Inflammatory macrophage treated with lipopolysaccharide for 1 hour (primary cell): ENCODE data around the gene ROS1.

Source experiments
- DNase-seq, 2 donors: peaks; one replicate each; pipeline ENCODE4 v3.0.0-alpha.2; 2020 to 2022

ROS1 gene

DNA sequence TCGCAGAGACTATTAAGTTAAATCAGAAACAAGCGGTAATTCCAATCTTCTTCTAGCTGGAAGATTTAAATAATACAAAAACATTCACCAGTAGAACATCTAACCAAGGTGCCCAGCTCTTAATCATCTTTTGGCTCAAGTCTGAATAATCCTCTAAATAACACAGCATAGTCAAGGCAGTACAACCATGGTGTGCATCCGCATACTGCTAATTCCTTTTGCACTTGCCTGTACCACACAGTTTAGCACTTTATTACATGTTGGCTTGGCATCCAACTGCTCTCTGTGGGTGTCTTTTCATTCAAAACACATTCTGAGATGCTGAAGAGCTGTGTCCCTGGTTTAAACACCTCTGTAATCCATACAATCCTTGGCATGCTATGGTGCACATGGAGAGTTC, 118.1 kb downstream of the ROS1 start:
- DNase-seq, result no peak

DNA sequence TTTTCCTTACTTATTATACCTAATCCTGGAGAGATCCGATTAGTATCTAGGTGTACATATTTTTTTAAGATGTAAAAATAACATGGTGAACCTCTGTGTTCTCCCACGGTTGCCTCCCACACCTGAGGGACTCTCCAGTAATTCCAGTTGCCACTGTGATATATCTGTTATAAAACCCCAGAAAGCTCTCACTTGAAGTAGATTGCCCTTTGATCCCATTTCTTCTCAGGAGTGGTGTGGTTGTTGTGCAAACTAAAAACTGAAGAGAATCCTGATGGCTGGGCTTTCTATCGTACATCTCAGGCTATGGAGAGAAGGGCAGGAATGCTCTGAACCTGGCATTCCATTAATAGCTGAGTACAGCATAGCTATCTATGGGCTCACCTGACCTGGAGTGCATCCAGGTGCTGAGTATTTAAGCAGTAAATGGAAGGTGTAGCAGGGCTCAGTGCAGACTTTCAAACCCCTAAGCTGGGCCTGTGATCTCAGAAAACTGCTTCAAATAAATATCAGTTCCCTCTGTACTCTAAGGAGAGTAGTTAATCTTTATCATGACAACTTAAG, 119.4 kb downstream of the ROS1 start:
- no peak for DNase-seq

DNA sequence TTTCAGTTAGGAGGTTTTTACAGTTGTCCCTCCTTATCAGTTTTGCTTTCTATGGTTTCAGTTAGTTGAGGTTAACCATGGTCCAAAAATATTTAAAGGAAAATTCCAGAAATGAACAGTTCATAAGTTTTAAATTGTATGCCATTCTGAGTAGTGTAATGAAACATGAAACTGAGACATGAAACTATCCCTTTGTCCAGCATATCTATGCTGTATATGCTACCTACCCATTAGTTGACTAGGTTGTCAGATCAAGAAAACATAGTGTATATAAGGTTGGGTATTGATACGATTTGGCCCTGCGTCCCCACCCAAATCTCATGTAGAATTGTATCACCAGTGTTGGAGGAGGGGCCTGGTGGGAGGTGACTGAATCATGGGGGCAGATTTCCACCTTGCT, 121.3 kb downstream of the ROS1 start:
- DNase-seq, result no peak

DNA sequence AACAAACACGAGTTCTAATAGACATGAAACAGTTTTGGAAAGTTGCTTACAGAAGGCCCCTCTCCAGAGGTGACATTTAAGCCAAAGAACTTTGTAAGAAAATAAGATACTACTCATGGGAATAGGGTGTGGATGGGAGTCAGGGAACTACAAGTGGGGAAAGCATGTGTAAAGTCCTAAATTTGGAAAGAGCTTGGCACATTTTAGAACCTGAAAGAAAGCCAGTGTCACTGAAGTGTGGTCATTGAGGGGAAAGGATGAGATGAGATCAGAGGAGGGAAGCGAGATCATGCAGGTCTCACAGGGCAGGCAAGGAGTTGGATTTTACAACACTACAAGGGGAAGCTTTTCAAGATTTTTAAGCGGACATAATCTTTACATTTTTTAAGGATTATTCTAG, 122.4 kb downstream of the ROS1 start:
- no peak for DNase-seq

DNA sequence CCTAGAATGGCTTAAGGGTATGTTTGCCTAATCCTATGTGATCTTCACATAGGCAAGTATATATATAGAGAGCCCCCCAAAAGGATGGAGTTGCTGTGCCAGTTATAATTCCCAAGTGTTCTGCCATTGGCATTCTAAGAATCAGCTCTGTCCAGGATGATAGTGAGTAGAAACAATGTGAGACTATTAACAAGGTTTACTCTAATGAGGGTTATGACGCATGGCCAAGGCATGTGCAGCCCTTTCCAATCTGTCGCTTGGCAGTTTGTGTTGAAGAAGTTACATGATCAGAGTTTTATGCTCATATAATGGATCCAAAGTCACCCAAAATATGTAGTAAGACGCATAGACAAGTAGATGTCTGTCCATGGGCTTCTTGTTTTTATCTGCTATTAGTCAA, 126.8 kb downstream of the ROS1 start:
- no peak for DNase-seq

DNA sequence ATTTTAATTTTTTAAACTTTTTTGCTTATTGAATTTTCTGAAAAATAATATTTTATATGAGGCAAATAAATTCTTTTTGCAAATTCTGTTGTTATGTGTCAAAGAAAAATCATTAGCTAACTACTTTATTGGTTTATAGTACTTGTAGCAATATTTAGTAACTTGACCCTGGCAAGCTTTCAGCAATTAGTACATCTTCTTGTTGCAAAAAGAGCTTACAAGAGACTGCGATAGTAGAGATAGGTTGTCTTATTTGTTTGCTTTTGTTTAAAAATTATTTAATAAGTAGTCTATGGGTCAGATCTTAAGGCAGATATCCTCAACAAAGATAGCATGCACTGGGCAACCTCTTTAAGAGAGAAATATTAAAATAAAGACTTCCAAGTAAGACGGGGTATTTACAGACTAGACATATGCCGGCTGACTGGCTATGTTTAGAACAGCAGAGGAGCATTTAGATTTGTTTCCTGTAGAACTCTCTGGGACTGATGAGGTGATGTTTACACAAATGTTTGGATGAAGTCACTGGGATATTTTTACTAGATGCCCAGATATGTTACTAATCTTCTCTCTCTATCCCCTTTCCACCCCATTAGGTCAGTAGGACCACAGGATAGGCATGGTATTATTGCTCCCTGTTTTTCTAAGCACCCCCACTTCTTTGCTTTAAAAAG, 135.4 kb downstream of the ROS1 start:
- no peak for DNase-seq

DNA sequence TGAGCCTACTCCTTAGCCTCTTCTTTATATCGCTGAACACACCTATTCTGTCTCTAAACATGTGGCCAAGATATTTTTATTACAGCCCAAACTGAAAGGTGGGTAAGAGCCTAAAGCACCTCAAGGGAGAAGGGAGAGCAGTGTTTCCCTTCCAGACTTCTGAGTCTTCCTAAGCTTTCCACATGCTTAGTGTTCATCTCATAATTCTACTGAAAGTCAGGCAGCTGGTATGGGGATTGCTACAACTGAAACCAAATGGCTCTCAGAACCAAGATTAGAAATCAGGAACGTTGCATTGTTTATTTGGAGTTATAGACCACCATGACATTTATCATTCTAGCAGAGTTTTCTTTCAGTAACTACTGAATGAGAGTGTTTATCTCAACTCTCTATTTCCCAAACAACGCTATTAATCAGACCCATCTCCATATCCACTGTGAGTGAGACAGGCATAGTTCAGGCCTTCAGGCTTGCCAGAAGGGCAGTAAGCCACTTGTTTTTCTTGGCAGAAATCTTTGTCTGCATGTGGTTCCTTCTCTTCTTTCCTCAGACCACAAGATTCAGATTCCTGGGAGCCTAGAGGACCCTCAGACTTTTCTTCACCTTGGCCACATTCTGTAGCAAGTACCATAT, 137.5 kb downstream of the ROS1 start:
- no peak for DNase-seq

DNA sequence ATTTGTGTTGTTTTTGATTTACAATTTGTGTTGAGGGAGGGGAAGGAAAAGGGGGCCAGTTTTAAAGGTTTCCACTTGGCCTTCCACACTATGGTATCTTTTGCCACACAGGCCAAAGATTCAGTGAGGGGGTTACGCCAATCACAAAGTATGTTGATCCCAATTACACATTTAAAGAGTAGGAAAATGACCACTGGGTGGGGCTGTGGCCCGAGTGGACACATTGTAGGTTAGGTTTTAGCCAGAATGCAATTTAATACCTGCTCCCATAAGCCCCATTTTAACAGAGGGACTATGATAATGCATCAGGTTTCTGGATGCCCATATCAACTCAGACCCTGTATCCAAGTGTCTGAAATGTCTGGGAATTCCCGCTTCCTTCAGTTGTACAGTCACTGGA, 144.8 kb downstream of the ROS1 start:
- no peak for DNase-seq

DNA sequence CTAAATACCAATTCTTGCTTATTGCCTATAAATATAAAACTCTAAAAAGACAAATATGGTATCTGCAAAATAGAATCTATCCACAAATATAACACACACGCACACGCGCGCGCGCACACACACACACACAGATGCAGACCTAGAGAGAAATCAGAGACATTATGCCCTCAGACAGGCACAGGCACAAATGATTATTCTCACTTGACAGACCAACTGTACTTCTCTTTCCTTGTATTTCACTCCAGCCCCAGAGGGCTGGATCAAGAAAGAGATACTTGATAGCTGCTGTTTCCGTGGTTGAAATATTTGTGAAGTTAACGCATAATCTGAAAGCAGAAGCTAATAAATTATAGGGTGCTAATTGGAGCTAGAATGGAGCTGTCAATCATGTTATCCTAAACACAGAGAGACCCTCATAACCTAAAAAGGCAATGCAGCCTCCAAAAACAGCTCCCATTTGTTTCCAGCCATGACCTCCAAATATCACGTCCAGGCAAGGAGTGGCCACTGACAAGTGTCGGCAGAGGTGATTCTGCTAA, 148.9 kb downstream of the ROS1 start:
- no peak for DNase-seq

DNA sequence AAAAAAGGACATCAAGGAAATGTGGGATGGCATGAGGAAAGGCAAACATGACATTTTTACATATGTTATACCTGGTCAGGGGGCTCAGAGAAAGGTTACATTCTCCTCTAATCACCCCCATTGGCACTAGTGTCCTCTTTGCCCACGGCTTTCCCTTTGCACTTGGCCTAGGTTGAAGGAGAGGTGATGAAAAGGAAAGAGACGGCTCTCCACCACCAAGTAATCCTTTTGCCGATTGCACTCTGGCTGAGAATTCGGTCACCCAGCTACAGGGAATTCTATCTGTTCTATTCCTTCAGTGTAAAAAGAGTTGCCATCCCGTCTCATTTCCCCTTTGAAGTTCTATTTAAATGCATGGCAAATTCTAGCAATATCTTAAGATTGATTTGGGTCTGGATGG, 150.0 kb downstream of the ROS1 start:
- no peak for DNase-seq

DNA sequence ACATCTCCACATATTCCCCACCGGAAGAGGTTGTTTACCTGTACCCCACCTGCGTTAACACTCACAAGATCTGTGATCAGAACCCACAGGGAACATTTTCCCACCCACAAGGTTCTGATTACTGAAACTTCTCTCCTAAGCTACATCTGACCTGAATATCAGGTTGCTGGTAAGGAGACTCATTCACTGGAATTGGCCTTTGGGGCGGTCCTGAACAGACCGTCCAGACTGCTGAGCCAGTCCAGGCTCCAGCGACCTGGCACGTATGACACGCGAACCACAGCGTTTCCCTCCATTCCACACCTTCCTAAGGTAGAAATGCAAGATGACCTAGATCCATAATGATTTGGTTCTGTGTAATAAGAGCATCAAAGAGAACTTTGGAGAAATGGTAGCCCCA, 150.5 kb downstream of the ROS1 start:
- DNase-seq, result no peak

DNA sequence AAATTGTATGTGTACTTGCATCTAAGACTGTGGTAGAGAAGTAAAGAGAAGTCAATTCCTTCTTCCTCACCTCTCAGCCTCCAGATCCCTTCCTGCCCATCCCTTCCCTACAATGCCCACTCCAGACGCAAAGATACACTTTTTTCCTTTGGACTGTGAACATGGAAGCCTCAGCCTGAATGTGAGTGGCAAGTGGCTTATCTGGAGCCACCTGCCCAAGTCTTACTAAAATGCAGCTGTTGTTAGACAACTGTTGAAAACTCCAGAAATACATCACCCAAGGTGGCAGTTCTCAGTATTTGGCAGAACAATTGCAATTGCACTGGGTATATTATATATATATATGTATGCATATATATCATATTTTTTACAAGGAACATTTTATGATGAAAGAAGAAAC, 152.9 kb downstream of the ROS1 start:
- DNase-seq, result no peak

DNA sequence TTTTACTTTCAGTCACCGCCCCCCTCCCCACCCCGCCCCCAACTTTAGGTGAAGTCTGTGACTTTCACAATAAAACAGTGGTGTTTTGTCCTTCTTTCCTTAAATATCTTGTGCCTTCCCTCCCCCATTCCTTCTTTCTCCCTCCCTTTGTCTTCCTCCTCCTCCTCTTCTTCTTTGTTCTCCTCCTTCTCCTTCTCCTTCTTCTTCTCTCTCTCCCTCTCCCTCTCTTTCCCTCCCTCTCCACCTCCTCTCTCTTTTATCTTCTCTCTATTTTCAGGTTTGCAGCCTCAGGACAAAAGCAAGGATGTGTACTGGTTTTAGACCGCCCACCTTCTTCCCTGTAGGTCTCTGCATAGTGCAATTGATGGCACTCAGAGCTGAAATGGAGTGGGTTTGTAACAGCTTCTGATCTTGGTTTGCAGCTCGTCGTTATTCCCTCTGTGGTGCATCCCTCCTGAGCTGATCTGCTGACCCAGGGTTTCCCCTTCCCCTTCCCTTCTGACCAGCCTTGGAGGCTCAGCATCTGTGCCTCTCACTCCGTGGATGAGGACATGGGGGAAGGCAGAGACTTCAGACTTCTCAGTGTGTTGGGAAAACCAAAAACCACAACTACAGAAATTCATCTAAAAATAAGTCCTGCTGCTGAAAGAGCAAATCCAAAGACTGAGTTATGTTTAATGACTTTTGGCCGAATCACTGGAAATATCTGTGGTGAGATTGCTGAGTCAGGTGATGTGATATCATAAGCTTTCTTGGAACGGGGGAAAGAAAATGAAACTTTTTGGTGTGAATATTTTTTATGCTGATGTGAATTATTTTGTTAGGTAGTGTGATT, 153.5 kb downstream of the ROS1 start:
- DNase-seq, result no peak

DNA sequence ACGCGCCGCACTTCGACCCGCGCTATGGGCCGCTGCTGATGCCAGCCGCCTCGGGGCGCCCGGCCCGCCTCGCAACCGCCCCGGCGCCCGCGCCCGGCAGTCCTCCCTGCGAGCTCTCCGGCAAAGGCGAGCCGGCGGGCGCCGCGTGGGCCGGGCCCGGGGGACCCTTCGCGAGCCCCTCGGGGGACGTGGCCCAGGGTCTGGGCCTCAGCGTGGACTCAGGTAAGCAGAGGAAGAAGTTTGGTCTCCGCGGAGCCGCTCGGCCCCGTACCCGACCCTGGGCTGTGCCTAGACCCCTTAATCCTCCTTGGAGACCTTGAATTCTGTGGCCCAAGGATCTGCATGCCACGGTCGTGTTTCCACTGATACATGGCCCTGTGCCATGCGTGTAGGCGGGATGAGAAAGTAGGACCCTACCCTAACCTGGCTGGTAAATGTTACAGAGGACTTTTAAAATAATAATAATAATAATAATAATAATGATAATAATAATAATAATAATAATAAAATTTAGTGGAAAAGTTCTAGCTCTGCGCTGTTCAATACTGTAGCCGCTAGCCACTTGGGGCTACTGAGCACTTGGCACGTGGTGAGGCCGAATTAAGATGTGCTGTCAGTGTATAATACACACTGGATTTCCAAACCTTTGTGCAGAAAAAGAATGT, 154.8 kb downstream of the ROS1 start:
- no peak for DNase-seq

DNA sequence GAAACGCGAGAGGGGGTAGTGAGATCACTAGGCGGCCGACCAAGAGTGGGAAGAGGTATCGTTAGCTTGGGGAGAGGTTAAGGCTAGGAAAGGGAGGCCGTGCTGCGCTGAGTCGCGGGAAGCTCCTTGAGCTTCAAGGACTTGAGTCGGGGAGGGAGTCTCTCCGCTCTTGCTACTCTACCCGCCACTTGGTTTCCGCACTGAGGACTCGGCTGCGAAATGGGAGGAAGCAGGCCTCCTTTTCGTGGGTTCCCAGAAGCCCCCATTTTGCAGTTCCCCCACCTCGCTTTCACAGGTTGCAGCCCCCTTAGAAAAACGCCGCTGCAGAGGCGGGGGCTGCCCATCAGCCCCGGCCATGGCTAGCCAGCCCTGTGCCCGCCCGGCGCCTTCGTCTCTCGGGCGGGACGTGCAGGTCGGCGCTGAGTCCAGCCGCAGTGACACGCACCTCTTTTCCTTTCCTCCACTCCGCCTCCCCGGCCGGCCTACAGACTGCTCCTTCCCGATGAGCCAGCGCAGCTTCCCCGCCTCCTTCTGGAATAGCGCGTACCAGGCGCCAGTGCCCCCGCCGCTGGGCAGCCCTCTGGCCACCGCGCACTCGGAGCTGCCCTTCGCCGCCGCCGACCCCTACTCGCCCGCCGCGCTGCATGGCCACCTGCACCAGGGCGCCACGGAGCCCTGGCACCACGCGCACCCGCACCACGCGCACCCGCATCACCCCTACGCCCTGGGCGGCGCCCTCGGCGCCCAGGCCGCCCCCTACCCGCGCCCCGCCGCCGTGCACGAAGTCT, 155.5 kb downstream of the ROS1 start:
- no peak for DNase-seq

DNA sequence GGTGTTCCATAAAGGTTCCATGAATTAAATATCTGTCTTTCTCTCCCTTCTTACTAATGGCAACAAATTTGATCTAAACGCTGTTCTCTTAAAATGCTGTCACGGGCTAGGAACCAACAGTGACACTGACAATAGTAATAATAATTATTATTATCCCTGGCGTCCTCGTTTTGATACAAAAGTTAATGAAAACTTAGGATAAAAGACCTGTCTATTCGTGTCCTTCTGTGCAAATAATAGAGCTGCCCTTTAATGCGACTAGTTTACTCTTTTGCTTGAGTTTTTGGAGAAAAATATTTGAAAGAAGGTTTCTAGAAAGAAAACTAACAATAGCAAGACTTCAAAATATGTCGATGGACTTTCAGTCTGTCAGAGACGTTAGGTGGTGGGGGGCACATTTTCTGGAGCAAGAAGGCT, 156.1 kb downstream of the ROS1 start:
- DNase-seq, result no peak

DNA sequence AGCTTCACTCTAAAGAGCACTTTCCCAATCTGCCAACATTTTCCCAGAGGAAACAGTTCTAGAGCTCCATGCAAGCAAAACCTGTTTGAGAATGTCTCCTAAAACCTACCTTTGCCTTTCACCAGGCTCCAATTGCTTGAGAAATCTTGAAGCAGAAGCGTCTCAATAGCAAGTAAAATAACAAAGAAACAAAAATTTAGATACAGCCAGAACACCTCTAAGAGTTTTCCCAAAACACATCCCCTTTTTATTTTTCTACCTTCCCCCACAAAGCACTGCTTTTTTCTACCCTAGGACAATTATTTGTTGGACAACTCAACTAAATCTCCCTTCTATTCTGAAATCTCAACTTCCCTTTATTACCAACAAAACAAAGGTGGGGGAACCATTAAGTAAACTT, 156.8 kb downstream of the ROS1 start:
- no peak for DNase-seq

DNA sequence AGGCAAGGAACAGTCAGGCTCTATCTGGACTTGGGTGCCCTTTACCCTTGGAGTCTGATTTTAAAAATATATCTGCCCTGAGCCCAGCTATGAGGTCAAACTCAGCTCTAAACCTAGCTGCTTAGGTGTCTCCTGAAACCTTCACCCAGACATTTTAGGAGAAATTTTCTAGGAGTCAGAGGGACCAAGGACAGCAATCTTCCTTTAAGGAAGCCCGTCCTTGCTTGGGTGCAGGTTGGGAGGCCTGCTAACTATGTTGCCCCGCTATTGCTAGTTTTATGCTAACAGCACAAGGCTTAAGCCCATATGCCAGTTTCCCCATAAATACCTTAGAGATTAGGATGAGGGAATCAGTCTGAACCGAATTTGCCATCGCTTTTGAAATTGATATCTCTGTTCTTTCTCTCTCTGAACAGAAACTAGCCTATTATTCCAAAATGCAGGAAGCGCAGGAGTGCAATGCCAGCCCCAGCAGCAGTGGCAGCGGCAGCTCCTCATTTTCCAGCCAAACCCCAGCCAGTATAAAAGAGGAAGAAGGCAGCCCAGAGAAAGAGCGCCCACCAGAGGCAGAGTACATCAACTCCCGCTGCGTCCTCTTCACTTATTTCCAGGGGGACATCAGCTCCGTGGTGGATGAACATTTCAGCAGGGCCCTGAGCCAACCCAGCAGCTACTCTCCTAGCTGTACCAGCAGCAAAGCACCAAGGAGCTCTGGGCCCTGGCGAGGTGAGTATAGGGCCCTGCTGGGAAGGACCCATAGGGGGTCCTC, 157.8 kb downstream of the ROS1 start:
- DNase-seq, result no peak

DNA sequence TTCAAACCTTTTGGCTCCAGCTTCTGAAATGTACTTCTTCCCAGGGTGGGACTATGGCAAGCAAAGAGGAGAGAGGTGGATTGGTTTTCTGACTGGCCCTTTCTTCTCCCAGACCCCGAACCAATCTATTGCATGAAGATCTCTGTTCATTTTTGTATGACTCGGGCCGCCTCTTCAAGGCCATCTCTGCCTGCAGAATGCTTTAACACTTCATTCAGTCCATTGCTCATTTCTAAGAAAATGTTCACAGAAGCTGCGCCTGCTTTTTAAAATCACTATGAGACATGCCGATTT, 158.7 kb downstream of the ROS1 start:
- no peak for DNase-seq

DNA sequence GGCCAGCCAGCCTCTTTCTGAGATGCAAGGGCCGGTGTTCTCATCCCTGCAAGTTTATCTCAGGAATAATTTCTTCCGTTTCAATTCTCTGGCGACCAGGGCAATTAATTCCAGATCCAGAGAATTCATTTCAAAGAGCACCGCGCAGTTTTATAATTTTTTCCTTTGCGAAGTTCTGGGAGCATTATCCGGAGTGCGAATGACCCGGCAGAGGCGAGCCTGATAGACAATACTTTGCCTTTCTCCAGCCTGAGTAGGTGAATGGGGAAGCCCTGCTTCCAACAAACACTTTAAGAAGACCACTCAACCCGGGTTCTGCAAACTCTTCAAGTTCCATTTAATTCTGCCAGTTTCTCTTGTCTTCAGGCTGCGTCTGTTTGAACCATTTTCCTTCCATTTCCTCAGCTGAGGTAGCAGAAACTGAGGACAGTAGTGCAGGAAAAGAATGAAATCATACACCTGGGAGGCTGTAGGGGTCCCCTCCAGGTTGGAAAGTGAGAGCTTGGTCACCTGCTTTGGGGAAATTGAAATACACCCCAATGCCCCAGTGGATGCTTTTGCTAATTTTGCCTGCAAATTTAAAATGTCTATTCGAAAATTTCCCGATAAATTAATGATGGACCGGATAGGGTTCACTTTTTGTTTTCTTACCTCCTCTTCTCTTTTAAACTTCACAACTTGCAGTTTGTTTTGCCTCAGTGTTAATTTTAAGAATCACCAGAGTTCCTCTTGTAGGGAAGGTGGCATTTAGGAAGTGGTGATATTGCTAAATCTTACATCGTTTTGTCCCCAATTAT, 159.3 kb downstream of the ROS1 start:
- DNase-seq, result no peak
